A549 treated with Hydrocortisone at 1 μM for 4 hours (cell line): ENCODE results near the gene OSGEPL1. TPM values are rescaled to one million over a fixed set of nuclear protein-coding genes. Genes with fewer than 3 reads are reported as not detected.

Experiments used
- total RNA-seq: library from RNA; stranded (reverse); fragments of 200-300 nt; extraction: Qiagen RNA extraction; gene quantifications from 5 replicates; pipeline ENCODE4 v1.2.3, GENCODE V29; 2022

The OSGEPL1 gene, protein sequence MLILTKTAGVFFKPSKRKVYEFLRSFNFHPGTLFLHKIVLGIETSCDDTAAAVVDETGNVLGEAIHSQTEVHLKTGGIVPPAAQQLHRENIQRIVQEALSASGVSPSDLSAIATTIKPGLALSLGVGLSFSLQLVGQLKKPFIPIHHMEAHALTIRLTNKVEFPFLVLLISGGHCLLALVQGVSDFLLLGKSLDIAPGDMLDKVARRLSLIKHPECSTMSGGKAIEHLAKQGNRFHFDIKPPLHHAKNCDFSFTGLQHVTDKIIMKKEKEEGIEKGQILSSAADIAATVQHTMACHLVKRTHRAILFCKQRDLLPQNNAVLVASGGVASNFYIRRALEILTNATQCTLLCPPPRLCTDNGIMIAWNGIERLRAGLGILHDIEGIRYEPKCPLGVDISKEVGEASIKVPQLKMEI
- 3.7 to 5.0 TPM (median 4.6 TPM) in 5 replicates for total RNA-seq

DNA sequence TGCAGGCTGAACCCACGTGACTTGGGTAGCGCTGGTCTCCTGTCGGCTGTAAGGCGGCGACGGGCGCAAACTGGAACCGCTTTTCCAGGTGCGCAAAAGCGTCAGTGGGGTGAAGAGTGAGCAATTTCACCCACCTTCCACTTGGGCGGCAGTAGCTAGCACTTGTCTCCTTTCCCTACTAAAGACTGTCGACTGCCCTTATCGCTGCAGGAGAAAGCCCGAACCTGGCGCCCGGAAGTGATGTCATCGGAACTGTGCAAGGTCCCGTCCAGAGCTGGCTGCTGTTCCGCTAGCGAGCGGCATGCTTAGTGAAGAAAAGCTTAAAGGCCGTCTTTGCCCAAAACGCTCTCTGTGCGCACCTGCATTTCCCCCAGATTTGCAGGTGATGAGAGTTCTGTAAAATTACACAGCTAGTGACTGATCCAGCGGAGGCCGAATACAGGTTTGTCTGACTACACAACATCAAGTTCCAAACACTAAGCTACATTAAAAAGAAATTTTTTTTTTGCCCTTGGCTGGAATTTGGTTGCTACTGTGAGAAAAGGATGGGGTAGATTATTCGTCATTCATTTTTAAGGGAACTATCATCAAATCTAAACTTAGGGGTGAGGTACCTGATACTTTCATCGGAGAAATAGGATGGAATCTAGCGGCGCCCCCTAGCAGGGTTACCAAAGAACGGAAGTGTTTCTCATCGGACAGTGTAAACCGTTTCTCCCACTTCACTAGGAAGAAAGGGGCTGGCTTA lies at the start of gene OSGEPL1:
OSGEPL1 (minus strand) TSS at position 242 of the 748 bp plus-strand sequence. CDS start 1,152 bp downstream, outside the sequence.

DNA sequence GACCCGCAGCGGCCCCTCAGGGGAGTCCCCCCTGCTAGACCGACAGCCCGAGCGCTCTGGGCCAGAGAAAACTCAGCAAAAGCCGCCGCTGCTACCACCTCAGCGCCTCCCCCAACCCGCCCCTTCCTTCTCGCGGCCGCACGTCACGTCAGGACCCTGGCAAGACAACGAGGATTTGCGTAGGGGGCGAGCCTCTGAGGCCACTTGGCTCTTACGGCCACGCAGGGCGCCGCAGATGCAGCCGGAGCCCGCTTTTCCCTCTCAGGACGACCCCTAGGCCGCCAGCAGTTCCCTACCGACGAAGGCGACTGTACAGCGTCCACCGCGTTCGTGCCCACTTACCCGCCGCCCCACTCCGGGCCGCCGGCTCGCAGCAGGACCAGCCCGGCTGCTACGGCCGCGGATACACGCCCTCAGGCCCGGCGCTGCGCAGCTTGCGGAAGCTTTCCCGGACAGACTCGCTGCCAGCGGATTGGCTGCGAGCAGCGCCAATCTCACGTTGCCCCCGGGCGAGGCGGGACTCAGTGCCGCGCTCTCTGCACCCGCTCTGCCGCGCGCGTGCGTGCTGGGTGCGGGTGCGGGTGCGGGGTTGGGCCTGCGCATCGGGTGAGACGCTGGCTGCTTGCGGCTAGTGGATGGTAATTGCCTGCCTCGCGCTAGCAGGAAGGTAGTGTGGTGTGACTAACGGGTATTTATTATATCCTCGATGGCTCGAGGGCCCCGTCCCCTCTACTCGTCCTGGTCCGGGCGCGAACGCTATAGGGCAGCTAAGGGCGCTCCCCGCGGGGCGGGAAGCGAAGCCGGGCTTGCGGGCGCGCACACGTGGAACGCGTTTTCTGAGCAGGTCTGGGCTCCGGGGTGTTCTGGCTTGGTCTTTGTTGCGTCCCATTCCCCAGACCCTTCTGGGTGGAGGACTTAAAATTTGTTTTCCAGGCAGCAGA lies 21.6 kb upstream of the OSGEPL1 start, which contains the start of the genes ORMDL1 and PMS1:
ORMDL1 (minus strand) TSS at position 413 of the 941 bp plus-strand sequence. CDS start 1,744 bp downstream, outside the sequence.
PMS1 (plus strand) TSS at position 524 of the 941 bp plus-strand sequence. CDS start 7,360 bp downstream, outside the sequence.

Other genes with a start within 250 kb of the OSGEPL1 start
- gene SLC40A1, start 182.0 kb downstream of the OSGEPL1 start, total RNA-seq, result 1.5 to 2.9 TPM (median 1.6 TPM) in 5 replicates
- gene ASNSD1, start 101.3 kb downstream of the OSGEPL1 start, total RNA-seq, result 33.0 to 41.2 TPM (median 35.9 TPM) in 5 replicates
- 1.3 to 1.4 TPM (median 1.3 TPM) in 5 replicates for gene ANKAR, start 88.1 kb downstream of the OSGEPL1 start, total RNA-seq
- 38.5 to 49.0 TPM (median 43.4 TPM) in 5 replicates for gene ORMDL1, start 21.5 kb upstream of the OSGEPL1 start, total RNA-seq
- 5.3 to 8.6 TPM (median 7.1 TPM) in 5 replicates for gene PMS1, start 21.7 kb upstream of the OSGEPL1 start, total RNA-seq